ENCODE measurements around the gene CDK17. TPM values are rescaled to one million over a fixed set of nuclear protein-coding genes. Genes with fewer than 3 reads are reported as not detected.

Gene CDK17
- total and polyA plus RNA-seq, 9 of the 15 experiments (the other 6 are each of a cell fraction or from before 2014, with no cell fraction given) = 4.8 to 39.3 (median 21.6) TPM

DNA sequence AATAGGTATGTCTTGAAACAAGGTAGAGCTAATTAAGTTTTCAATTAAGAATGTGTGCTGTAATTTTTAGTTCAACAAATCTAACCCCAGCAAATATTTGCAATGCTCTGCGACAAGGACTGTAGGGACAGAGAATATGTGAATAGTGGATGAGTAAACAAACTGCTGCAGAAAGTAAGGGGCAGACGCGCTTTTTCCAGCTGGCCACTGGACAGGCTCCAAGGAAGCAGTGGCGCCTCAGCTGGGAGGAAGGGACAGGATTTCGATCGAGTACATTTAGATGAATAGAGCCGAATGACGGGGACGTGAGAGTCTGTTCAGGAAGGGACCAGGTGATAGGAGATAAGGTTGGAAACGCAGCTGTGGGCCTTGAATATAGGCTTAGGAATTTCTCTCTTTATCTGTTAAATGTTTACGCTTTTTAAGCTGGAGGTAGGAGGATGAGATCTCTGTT is 136.8 kb downstream of the CDK17 start (continued):
- TF ChIP-seq ZBTB17 (CRISPR knock-in tag; IDR thresholded peaks at IDR 0.05) (no peak), ZSCAN32 (CRISPR knock-in tag; IDR thresholded peaks at IDR 0.05) (no peak), ARID1B (IDR thresholded peaks at IDR 0.05) (peak; percentile 38), USF1 (CRISPR knock-in tag; IDR thresholded peaks at IDR 0.05) (no peak), JUNB (CRISPR knock-in tag; conservative IDR thresholded peaks at IDR 0.05) (no peak), CBFA2T3 (IDR thresholded peaks at IDR 0.05) (peak; percentile 64), NFIC (IDR thresholded peaks at IDR 0.05) (peak; percentile 39), CXXC5 (CRISPR knock-in tag; IDR thresholded peaks at IDR 0.05) (0 out of 2 replicates have a peak, but pooled peaks have one; percentile 12), ZHX1 (conservative IDR thresholded peaks at IDR 0.05; ENCODE audit: low read length) (no peak), EGR1 (conservative IDR thresholded peaks at IDR 0.05) (no peak), ZNF274 (IDR thresholded peaks at IDR 0.05; ENCODE audit: borderline replicate concordance, low read depth, low read length) (no peak), ZC3H4 (CRISPR knock-in tag; IDR thresholded peaks at IDR 0.05; ENCODE audit: borderline replicate concordance) (no peak), ZNF212 (CRISPR knock-in tag; IDR thresholded peaks at IDR 0.05) (no peak), TARDBP (IDR thresholded peaks at IDR 0.05) (no peak), HNRNPLL (IDR thresholded peaks at IDR 0.05; ENCODE audit: low read depth, low read length, poor library complexity, severe bottlenecking) (no peak), TCFL5 (CRISPR knock-in tag; conservative IDR thresholded peaks at IDR 0.05) (no peak), NONO (IDR thresholded peaks at IDR 0.05; ENCODE audit: low read depth in 2 of 2, low read length in 1 of 2) (no peak), ZNF224 (CRISPR knock-in tag; IDR thresholded peaks at IDR 0.05) (no peak), NR2C1 (IDR thresholded peaks at IDR 0.05) (no peak), NR2C1 (tag; IDR thresholded peaks at IDR 0.05) (no peak)
- TF ChIP-seq, protein P1, sequence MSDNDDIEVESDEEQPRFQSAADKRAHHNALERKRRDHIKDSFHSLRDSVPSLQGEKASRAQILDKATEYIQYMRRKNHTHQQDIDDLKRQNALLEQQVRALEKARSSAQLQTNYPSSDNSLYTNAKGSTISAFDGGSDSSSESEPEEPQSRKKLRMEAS (CRISPR knock-in tag; IDR thresholded peaks at IDR 0.05) = no peak
- TF ChIP-seq, protein P2, sequence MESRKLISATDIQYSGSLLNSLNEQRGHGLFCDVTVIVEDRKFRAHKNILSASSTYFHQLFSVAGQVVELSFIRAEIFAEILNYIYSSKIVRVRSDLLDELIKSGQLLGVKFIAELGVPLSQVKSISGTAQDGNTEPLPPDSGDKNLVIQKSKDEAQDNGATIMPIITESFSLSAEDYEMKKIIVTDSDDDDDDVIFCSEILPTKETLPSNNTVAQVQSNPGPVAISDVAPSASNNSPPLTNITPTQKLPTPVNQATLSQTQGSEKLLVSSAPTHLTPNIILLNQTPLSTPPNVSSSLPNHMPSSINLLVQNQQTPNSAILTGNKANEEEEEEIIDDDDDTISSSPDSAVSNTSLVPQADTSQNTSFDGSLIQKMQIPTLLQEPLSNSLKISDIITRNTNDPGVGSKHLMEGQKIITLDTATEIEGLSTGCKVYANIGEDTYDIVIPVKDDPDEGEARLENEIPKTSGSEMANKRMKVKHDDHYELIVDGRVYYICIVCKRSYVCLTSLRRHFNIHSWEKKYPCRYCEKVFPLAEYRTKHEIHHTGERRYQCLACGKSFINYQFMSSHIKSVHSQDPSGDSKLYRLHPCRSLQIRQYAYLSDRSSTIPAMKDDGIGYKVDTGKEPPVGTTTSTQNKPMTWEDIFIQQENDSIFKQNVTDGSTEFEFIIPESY (CRISPR knock-in tag; IDR thresholded peaks at IDR 0.05) = peak; percentile 64; the same call in 1 of the 2 replicates
- TF ChIP-seq, protein P3, sequence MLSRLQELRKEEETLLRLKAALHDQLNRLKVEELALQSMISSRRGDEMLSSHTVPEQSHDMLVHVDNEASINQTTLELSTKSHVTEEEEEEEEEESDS (CRISPR knock-in tag; IDR thresholded peaks at IDR 0.05) = no peak
- TF ChIP-seq, protein P4, sequence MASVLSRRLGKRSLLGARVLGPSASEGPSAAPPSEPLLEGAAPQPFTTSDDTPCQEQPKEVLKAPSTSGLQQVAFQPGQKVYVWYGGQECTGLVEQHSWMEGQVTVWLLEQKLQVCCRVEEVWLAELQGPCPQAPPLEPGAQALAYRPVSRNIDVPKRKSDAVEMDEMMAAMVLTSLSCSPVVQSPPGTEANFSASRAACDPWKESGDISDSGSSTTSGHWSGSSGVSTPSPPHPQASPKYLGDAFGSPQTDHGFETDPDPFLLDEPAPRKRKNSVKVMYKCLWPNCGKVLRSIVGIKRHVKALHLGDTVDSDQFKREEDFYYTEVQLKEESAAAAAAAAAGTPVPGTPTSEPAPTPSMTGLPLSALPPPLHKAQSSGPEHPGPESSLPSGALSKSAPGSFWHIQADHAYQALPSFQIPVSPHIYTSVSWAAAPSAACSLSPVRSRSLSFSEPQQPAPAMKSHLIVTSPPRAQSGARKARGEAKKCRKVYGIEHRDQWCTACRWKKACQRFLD (CRISPR knock-in tag; IDR thresholded peaks at IDR 0.05) = no peak

Data from K562 (cell line).